Camera-type eye (tissue), 1 donor: ENCODE results near the gene ZNF185. TPM values are rescaled to one million over a fixed set of nuclear protein-coding genes. Genes with fewer than 3 reads are reported as not detected.

Experiments used
- total RNA-seq: library from RNA; depleted of rRNA; stranded (reverse); fragments of >200 nt; gene quantifications from one replicate; pipeline ENCODE4 v1.2.3, GENCODE V29; 2014

ZNF185 gene
- total RNA-seq: 14.3 TPM

DNA sequence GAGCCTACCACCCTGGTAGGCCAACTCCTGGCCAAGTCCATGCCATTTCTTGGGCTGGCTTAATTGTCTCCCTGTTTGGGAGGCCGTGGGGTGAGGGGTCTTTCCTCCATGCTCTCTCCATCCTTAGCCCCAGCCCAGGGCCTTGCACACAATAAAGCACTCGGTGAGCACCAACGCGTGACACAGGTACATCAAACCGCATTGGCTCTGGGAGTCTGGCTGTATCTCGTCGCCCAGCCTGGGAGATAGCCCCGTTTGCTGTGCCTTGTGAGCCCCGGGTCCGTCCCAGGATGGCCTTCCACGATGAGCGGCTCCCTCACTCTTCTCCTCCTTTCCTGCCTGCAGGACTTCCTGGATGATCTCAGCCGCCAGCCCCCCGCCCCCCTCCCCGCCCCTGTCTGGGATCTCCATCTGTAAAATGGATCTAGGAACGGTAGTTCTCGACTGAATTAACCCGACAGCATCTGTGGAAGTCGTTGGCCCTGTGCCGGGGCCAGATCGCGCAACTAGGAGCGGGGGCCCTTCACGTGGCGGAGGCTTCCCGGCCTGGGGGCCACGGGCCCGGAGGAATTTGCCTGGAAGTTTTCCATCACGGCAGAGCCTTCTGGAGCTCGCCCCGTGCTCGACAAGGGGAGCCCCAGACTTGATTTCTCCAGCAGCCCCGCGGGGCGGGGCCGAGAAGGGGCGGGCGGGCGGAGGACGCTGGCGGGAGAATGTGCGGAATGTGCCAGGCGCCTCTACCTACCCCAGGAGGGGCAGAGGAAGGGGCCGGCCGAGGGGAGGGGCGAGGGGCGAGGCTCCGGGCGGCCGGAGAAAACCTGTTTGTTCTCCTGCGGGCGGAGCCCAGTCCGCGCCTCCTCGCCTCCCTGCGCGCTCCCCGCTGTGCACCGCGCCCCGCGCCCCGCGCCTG, at the start of gene ZNF185:
TSS of gene ZNF185 (plus strand) at position 846 of the 910 bp plus-strand sequence. CDS start 16,423 bp downstream, outside the sequence.

Other genes starting within 250 kb of the ZNF185 start
- gene MAGEA3, start 199.3 kb upstream of the ZNF185 start, total RNA-seq: not detected
- not detected for gene CSAG2, start 188.8 kb upstream of the ZNF185 start, total RNA-seq
- gene MAGEA2B, start 183.4 kb upstream of the ZNF185 start, total RNA-seq: not detected
- gene CSAG1, start 164.3 kb upstream of the ZNF185 start, total RNA-seq: not detected
- not detected for gene MAGEA12, start 164.3 kb upstream of the ZNF185 start, total RNA-seq
- gene MAGEA2, start 144.2 kb upstream of the ZNF185 start, total RNA-seq: not detected
- not detected for gene CSAG3, start 138.8 kb upstream of the ZNF185 start, total RNA-seq
- gene MAGEA6, start 128.4 kb upstream of the ZNF185 start, total RNA-seq: not detected
- gene CETN2, start 67.3 kb upstream of the ZNF185 start, total RNA-seq: 35.5 TPM
- 8.4 TPM for gene NSDHL, start 67.0 kb upstream of the ZNF185 start, total RNA-seq
- not detected for gene PNMA5, start 96.0 kb downstream of the ZNF185 start, total RNA-seq
- gene PNMA3, start 158.4 kb downstream of the ZNF185 start, total RNA-seq: 11.4 TPM
- gene PNMA6A, start 174.4 kb downstream of the ZNF185 start, total RNA-seq: 11.5 TPM